GM21717 (cell line): ENCODE results near the gene BATF.

Source experiments
- ATAC-seq: cut with Tn5 transposase; IDR thresholded peaks from one replicate; pipeline ENCODE4 v1.9.1; 2021; ENCODE audit warnings: mild to moderate bottlenecking, moderate library complexity; ENCODE audit not compliant: unreplicated experiment

Gene BATF

GRCh38 chr14:75531660-75532317 lies 9.5 kb downstream of the BATF start:
- no peak for ATAC-seq

GRCh38 chr14:75533791-75534555 lies 11.7 kb downstream of the BATF start:
- ATAC-seq: no peak

- ATAC-seq: no peak
These were observed 13.1 kb downstream of the BATF start for GRCh38 chr14:75535164-75535898.

- ATAC-seq: no peak
These were observed 14.8 kb downstream of the BATF start for GRCh38 chr14:75537071-75537470.

- ATAC-seq: no peak
These were observed 16.9 kb downstream of the BATF start for GRCh38 chr14:75539162-75539560.

- peak; percentile 40 for ATAC-seq
These were observed 17.6 kb downstream of the BATF start for GRCh38 chr14:75539561-75540478.

- ATAC-seq: no peak
These were observed 18.2 kb downstream of the BATF start for GRCh38 chr14:75540479-75540851.

GRCh38 chr14:75542588-75543091 lies 20.4 kb downstream of the BATF start:
- ATAC-seq: peak; percentile 58

GRCh38 chr14:75543253-75543652 lies 21.0 kb downstream of the BATF start:
- no peak for ATAC-seq

- ATAC-seq: no peak
These were observed 21.5 kb downstream of the BATF start for GRCh38 chr14:75543786-75544185.

- ATAC-seq: no peak
These were observed 23.6 kb downstream of the BATF start for GRCh38 chr14:75545907-75546306.

GRCh38 chr14:75547552-75548250 lies 25.4 kb downstream of the BATF start:
- no peak for ATAC-seq

- no peak for ATAC-seq
These were observed 26.3 kb downstream of the BATF start for GRCh38 chr14:75548544-75548943.

- ATAC-seq: peak; percentile 58
These were observed 26.9 kb downstream of the BATF start for GRCh38 chr14:75549169-75549568.

GRCh38 chr14:75551021-75551420 lies 28.8 kb downstream of the BATF start:
- no peak for ATAC-seq

GRCh38 chr14:75553157-75553556 lies 30.9 kb downstream of the BATF start:
- no peak for ATAC-seq

- no peak for ATAC-seq
These were observed 31.6 kb downstream of the BATF start for GRCh38 chr14:75553761-75554364.

GRCh38 chr14:75554482-75554881 lies 32.2 kb downstream of the BATF start:
- ATAC-seq: no peak

GRCh38 chr14:75558440-75558839 lies 36.2 kb downstream of the BATF start:
- ATAC-seq: no peak

GRCh38 chr14:75559045-75559444 lies 36.8 kb downstream of the BATF start:
- no peak for ATAC-seq
